ENCODE data around the gene NTNG2. TPM values are rescaled to one million over a fixed set of nuclear protein-coding genes. Genes with fewer than 3 reads are reported as not detected.

The NTNG2 gene
- total and polyA plus RNA-seq, 9 of the 15 experiments (the other 6 are each of a cell fraction or from before 2014, with no cell fraction given), result 0.01 to 0.11 (median 0.09) TPM; not detected in 6

DNA sequence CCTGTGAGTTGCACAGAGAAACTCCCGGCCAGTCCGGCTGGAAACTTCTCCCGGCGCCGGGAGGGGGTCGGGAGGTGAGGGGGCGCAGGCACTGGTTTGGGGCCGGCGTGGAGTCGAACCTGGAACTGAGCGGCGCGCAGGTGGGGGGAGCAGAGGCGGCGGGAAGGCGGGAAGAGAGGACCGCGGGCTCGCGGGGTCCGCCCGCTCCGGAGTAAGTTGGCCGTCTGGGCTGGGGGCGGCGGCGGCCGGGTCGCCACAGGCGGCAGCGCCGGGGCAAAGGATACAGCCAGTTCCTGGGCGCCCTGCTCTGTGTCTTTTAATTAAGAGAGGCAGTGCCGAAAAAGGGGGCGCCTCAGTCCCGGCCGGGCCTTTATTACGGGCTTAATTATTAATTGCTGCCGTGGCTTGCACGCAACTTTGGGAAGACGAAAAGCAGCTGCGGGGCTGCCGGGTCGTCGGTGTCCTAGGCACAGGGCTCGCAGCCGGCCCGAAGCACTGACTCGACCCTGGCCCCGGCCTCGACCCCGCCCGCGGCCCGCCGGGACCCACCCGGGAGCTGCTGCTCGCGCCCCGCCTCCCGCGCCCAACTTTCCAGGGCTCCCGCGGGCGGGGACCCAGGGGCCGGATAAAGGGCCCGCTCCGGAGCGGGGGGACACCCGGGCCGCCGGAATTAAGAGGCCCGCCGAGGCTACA lies 1.1 kb downstream of the NTNG2 start (continued):
- no peak for TF ChIP-seq ZEB2 (IDR thresholded peaks at IDR 0.05)

DNA sequence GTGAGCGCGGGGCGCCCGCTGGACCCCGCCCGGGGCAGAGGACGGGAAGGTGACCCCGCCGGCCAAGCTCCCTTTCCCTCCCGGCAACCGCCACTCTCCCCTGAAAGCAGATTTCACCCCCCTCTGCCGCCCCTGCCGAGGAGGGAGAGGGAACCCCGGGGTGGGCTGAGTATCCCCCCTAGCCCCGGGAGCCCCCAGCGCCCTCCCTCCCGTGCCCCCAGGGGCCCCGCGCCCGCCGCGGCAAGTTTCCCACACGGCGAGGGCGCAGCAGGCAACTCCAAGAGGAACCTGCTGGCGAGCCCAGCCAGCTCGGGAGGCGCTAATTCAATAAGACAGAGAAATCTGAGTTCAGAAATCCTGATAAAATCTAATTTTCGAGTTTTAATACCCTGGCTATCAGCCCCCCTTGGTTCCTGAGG lies 1.6 kb downstream of the NTNG2 start:
- no peaks in the 10 kb centered on the region for H3K9me3 ChIP-seq (replicated peaks; ENCODE audit: control insufficient read depth, insufficient read depth, low read depth, low read length)
- TF ChIP-seq MAFG (tag; conservative IDR thresholded peaks at IDR 0.05) (no peak), GATAD2A (IDR thresholded peaks at IDR 0.05) (no peak), ATF3 (IDR thresholded peaks at IDR 0.05) (no peak), ATF3 (CRISPR knock-in tag; conservative IDR thresholded peaks at IDR 0.05) (no peak), NFYB (IDR thresholded peaks at IDR 0.05; ENCODE audit: extremely low read depth, insufficient read length) (no peak), LEF1 (IDR thresholded peaks at IDR 0.05) (no peak), ZNF551 (CRISPR knock-in tag; IDR thresholded peaks at IDR 0.05) (no peak), FOXK2 (conservative IDR thresholded peaks at IDR 0.05 in 1 of 2, IDR thresholded peaks at IDR 0.05 in 1 of 2; ENCODE audit: low read depth in 2 of 2) (no peak), TEAD1 (CRISPR knock-in tag; IDR thresholded peaks at IDR 0.05) (no peak), ILF3 (IDR thresholded peaks at IDR 0.05; ENCODE audit: borderline replicate concordance) (no peak), TBL1XR1 (IDR thresholded peaks at IDR 0.05; ENCODE audit: low read length in 2 of 2) (no peak), ZFP30 (CRISPR knock-in tag; IDR thresholded peaks at IDR 0.05; ENCODE audit: borderline replicate concordance) (no peak), RBM39 (optimal IDR thresholded peaks at IDR 0.05; ENCODE audit: low read depth, low read length) (no peak), BRF2 (IDR thresholded peaks at IDR 0.05; ENCODE audit: borderline replicate concordance, insufficient read depth, insufficient read length) (no peak), ZNF668 (CRISPR knock-in tag; IDR thresholded peaks at IDR 0.05) (no peak)

More for the DNA sequence above, 1.6 kb downstream of the NTNG2 start:
- H3K4me3 ChIP-seq, result no peak overlapping the region
- FAIRE-seq (no peak), ATAC-seq (no peak), DNase-seq (ENCODE audit: extremely low read depth in 1 of 4, low spot score in 3 of 4) (no peak)
- peaks cover 0 to 36% of the 10 kb centered on the region in 2 experiments; a peak in 2 of 5 replicates for H3K4me1 ChIP-seq (replicated peaks in 1 of 2; ENCODE audit: control insufficient read depth in 2 of 2, insufficient read depth in 2 of 2, low read length in 2 of 2)
- 25% methylated on average over 17 of the region's 29 CpGs for WGBS (ENCODE audit: insufficient coverage, low coverage, missing lambda C conversion rate)
- peaks cover 14% of the 10 kb centered on the region for H4K20me1 ChIP-seq (replicated peaks; ENCODE audit: control insufficient read depth, insufficient read depth, low read length)
- no peak overlapping the region for H3K4me2 ChIP-seq (ENCODE audit: insufficient read depth, low read length)
- no peak overlapping the region for H3K9ac ChIP-seq (ENCODE audit: insufficient read depth in 1 of 2, low read depth in 2 of 2, low read length in 2 of 2)
- no peak overlapping the region for H2AFZ ChIP-seq (ENCODE audit: low read depth, low read length)
- H3K27me3 ChIP-seq (ENCODE audit: control insufficient read depth in 2 of 2, insufficient read depth in 2 of 2, low read length in 2 of 2), result peaks cover 34 to 81% of the 10 kb centered on the region in 2 experiments
- ChIA-PET POLR2A (interaction anchor here (1.0 kb wide), 1 partner anchor 20 kb away, joined by 3 read pairs; no protein-coding TSS in a partner anchor), CTCF (ENCODE audit: low intra/inter-chr PET ratio) (no interaction called here)
- no peaks in the 10 kb centered on the region for H3K36me3 ChIP-seq (ENCODE audit: control insufficient read depth, insufficient read depth, low read length)
- no peaks in the 10 kb centered on the region for H3K79me2 ChIP-seq (ENCODE audit: control insufficient read depth, insufficient read depth, low read length)
- intact Hi-C loops (cut with micrococcal nuclease), result no loop called here
- in situ Hi-C loops (cut with MboI), result no loop called here
- H3K27ac ChIP-seq (ENCODE audit: extremely low read depth, low read depth, low read length), result no peak overlapping the region
- no TSS peak for BruUV-seq (replicated peaks)
- H3K9me1 ChIP-seq (ENCODE audit: control insufficient read depth, insufficient read depth, low read length), result no peaks in the 10 kb centered on the region
